ENCODE data around the gene VPS8. TPM values are rescaled to one million over a fixed set of nuclear protein-coding genes. Genes with fewer than 3 reads are reported as not detected.

The VPS8 gene
- total RNA-seq, 1 experiment from 2014 or later: 72.3 TPM

GRCh38 chr3:185029086-185029485 is 217.1 kb downstream of the VPS8 start:
- Histone ChIP-seq H3K4me3 (ENCODE audit: low read depth in 2 of 2, low read length in 2 of 2) (no peak overlapping the region), H3K9me3 (ENCODE audit: control insufficient read depth, insufficient read depth, low read depth, low read length) (no peaks in the 10 kb centered on the region), H3K27ac (ENCODE audit: low read length) (no peak overlapping the region), H3K36me3 (ENCODE audit: control insufficient read depth, insufficient read depth, low read length) (no peaks in the 10 kb centered on the region), H3K27me3 (ENCODE audit: control insufficient read depth, insufficient read depth, low read length) (no peaks in the 10 kb centered on the region), H3K4me1 (ENCODE audit: control insufficient read depth, insufficient read depth, low read length) (no peaks in the 10 kb centered on the region)
- no peak for DNase-seq (ENCODE audit: low read depth, low spot score)
- TF ChIP-seq REST (IDR thresholded peaks at IDR 0.05; ENCODE audit: insufficient read depth in 1 of 2, low read depth in 2 of 2, low read length in 1 of 2) (no peak), POLR2AphosphoS5 (IDR thresholded peaks at IDR 0.05; ENCODE audit: low read depth, low read length) (no peak), SIN3A (IDR thresholded peaks at IDR 0.05; ENCODE audit: borderline replicate concordance, insufficient read depth, low read depth, low read length) (no peak), TCF7L2 (IDR thresholded peaks at IDR 0.05; ENCODE audit: low read depth, low read length) (no peak)
- TF ChIP-seq, protein P1, sequence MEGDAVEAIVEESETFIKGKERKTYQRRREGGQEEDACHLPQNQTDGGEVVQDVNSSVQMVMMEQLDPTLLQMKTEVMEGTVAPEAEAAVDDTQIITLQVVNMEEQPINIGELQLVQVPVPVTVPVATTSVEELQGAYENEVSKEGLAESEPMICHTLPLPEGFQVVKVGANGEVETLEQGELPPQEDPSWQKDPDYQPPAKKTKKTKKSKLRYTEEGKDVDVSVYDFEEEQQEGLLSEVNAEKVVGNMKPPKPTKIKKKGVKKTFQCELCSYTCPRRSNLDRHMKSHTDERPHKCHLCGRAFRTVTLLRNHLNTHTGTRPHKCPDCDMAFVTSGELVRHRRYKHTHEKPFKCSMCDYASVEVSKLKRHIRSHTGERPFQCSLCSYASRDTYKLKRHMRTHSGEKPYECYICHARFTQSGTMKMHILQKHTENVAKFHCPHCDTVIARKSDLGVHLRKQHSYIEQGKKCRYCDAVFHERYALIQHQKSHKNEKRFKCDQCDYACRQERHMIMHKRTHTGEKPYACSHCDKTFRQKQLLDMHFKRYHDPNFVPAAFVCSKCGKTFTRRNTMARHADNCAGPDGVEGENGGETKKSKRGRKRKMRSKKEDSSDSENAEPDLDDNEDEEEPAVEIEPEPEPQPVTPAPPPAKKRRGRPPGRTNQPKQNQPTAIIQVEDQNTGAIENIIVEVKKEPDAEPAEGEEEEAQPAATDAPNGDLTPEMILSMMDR (IDR thresholded peaks at IDR 0.05): no peak
- ChIA-PET POLR2A (no interaction called here), CTCF (no interaction called here)
- intact Hi-C loops (cut with micrococcal nuclease; ENCODE audit: unreplicated experiment) (no loop called here), in situ Hi-C loops (cut with HindIII; ENCODE audit: low pct_unique_long_range_greater_than_20kb, low sequenced_read_pairs) (no loop called here)
- no peak for ATAC-seq
- BruUV-seq (replicated peaks): no TSS peak

- H3K27ac ChIP-seq (ENCODE audit: low read length): no peak overlapping the region
- POLR2A ChIA-PET: no interaction called here
- ATAC-seq (no peak), DNase-seq (ENCODE audit: low read depth, low spot score) (no peak)
- CTCF ChIA-PET: interaction anchor here (0.7 kb wide), 1 partner anchor 170 kb away, joined by 4 read pairs; no protein-coding TSS in a partner anchor
- in situ Hi-C loops (cut with HindIII; ENCODE audit: low pct_unique_long_range_greater_than_20kb, low sequenced_read_pairs): no loop called here
- no peak overlapping the region for H3K4me3 ChIP-seq (ENCODE audit: low read depth in 2 of 2, low read length in 2 of 2)
- no peaks in the 10 kb centered on the region for H3K36me3 ChIP-seq (ENCODE audit: control insufficient read depth, insufficient read depth, low read length)
- intact Hi-C loops (cut with micrococcal nuclease; ENCODE audit: unreplicated experiment): no loop called here
- H3K9me3 ChIP-seq (ENCODE audit: control insufficient read depth, insufficient read depth, low read depth, low read length): no peaks in the 10 kb centered on the region
- no peaks in the 10 kb centered on the region for H3K27me3 ChIP-seq (ENCODE audit: control insufficient read depth, insufficient read depth, low read length)
- TF ChIP-seq, protein P1 (IDR thresholded peaks at IDR 0.05): no peak
- TF ChIP-seq POLR2AphosphoS5 (IDR thresholded peaks at IDR 0.05; ENCODE audit: low read depth, low read length): no peak
- no peak for TF ChIP-seq REST (IDR thresholded peaks at IDR 0.05; ENCODE audit: insufficient read depth in 1 of 2, low read depth in 2 of 2, low read length in 1 of 2)
- TF ChIP-seq SIN3A (IDR thresholded peaks at IDR 0.05; ENCODE audit: borderline replicate concordance, insufficient read depth, low read depth, low read length): no peak
- BruUV-seq (replicated peaks): no TSS peak
- no peaks in the 10 kb centered on the region for H3K4me1 ChIP-seq (ENCODE audit: control insufficient read depth, insufficient read depth, low read length)
These were observed 218.4 kb downstream of the VPS8 start for GRCh38 chr3:185030399-185030798.

Measured in Panc1 (cell line).